IMR-90 (cell line): ENCODE measurements around the gene XRCC4. TPM values are rescaled to one million over a fixed set of nuclear protein-coding genes. Genes with fewer than 3 reads are reported as not detected.

Source experiments
- ATAC-seq: fragments of 200-7000 bp; cut with Tn5 transposase; 2 replicates; pipeline ENCODE4 v1.9.1; 2020; ENCODE audit warnings: low read depth, mild to moderate bottlenecking, moderate library complexity
- BruUV-seq: library from RNA; stranded (reverse); fragments of 400-500 nt; replicated peaks from 2 replicates; lab custom pipeline; 2021; lab: Mats Ljungman, UMichigan
- CTCF ChIA-PET: fragments of 300-600 bp; formaldehyde crosslinking; extraction: SDS; loops from one replicate; lab custom pipeline; 2021; ENCODE audit warnings: antibody characterized with exemption; lab: Yijun Ruan, JAX
- POLR2A ChIA-PET: fragments of 300-600 bp; sonication (Branson Sonifier 250); formaldehyde crosslinking; loops from one replicate; lab custom pipeline; 2022; ENCODE audit warnings: antibody characterized with exemption; ENCODE audit not compliant: unreplicated experiment; lab: Charles Lee
- DNase-seq: peaks from one replicate; pipeline ENCODE4 v3.0.0; 2013
- H2AFZ ChIP-seq: replicated peaks from 2 replicates; pipeline ENCODE3; 2013; ENCODE audit warnings: low read length, mild to moderate bottlenecking; ENCODE audit not compliant: poor library complexity
- H2AK5ac ChIP-seq: 2 replicates; pipeline ENCODE4 v1.6.1; 2013; ENCODE audit warnings: low read depth, low read length, inconsistent platforms
- H2AK9ac ChIP-seq: replicated peaks from 2 replicates; pipeline ENCODE3; 2013; ENCODE audit warnings: mild to moderate bottlenecking, low read depth, low read length, moderate library complexity; ENCODE audit not compliant: poor library complexity
- H2BK120ac ChIP-seq: 2 replicates; pipeline ENCODE4 v1.6.1; 2013; ENCODE audit warnings: low read depth, low read length, inconsistent platforms
- H2BK15ac ChIP-seq: 3 replicates; pipeline ENCODE4 v1.6.1; 2013; ENCODE audit warnings: low read depth, low read length, inconsistent platforms
- H2BK20ac ChIP-seq: 2 replicates; pipeline ENCODE4 v1.6.1; 2013; ENCODE audit warnings: low read depth, mild to moderate bottlenecking, inconsistent platforms, low read length, moderate library complexity
- H2BK5ac ChIP-seq: 2 replicates; pipeline ENCODE4 v1.6.1; 2013; ENCODE audit warnings: mild to moderate bottlenecking, low read depth, low read length, inconsistent platforms; ENCODE audit not compliant: poor library complexity, severe bottlenecking
- H3K14ac ChIP-seq: replicated peaks from 2 replicates; pipeline ENCODE4 v1.6.1; 2013; ENCODE audit warnings: low read depth, low read length, inconsistent platforms
- H3K18ac ChIP-seq: 2 replicates; pipeline ENCODE4 v1.6.1; 2013; ENCODE audit warnings: low read depth, low read length, control low read depth
- H3K23ac ChIP-seq: 2 replicates; pipeline ENCODE4 v1.6.1; 2013; ENCODE audit warnings: low read depth, low read length, inconsistent platforms
- H3K27ac ChIP-seq: 2 replicates; pipeline ENCODE4 v1.5.1; 2013; ENCODE audit warnings: mild to moderate bottlenecking, control low read depth, low read length; ENCODE audit not compliant: insufficient read depth
- H3K27me3 ChIP-seq: 2 replicates; pipeline ENCODE4 v1.6.1; 2013; ENCODE audit warnings: low read length; ENCODE audit not compliant: control insufficient read depth, insufficient read depth
- H3K36me3 ChIP-seq: 2 replicates; pipeline ENCODE4 v1.6.1; 2013; ENCODE audit warnings: low read length, mixed read lengths; ENCODE audit not compliant: control insufficient read depth, insufficient read depth
- H3K4ac ChIP-seq: 2 replicates; pipeline ENCODE4 v1.6.1; 2013; ENCODE audit warnings: low read depth, low read length, inconsistent platforms
- H3K4me1 ChIP-seq: 2 replicates; pipeline ENCODE4 v1.6.1; 2013; ENCODE audit warnings: low read length, mixed read lengths; ENCODE audit not compliant: control insufficient read depth, insufficient read depth
- H3K4me2 ChIP-seq: 2 replicates; pipeline ENCODE4 v1.6.1; 2013; ENCODE audit warnings: low read depth, mild to moderate bottlenecking, control low read depth, low read length, moderate library complexity
- H3K4me3 ChIP-seq: 2 replicates; pipeline ENCODE4 v1.5.1; 2013; ENCODE audit warnings: low read depth, mild to moderate bottlenecking, control low read depth, low read length, moderate library complexity; ENCODE audit not compliant: insufficient read depth
- H3K56ac ChIP-seq: 2 replicates; pipeline ENCODE4 v1.6.1; 2013; ENCODE audit warnings: low read length, inconsistent platforms; ENCODE audit not compliant: insufficient read depth; ENCODE audit errors: extremely low read depth
- H3K79me1 ChIP-seq, 2 experiments: 2 replicates each; pipeline ENCODE4 v1.6.1; 2013; ENCODE audit warnings: low read length in 2 of 2, inconsistent platforms in 1 of 2, low read depth in 1 of 2
- H3K9ac ChIP-seq: 2 replicates; pipeline ENCODE4 v1.6.1; 2013; ENCODE audit warnings: low read depth, low read length, control low read depth
- H3K9me1 ChIP-seq: 2 replicates; pipeline ENCODE4 v1.6.1; 2013; ENCODE audit warnings: low read length, inconsistent platforms; ENCODE audit not compliant: insufficient read depth
- H3K9me3 ChIP-seq: 2 replicates; pipeline ENCODE4 v1.6.1; 2013; ENCODE audit warnings: low read length; ENCODE audit not compliant: control insufficient read depth, insufficient read depth
- H4K20me1 ChIP-seq: 2 replicates; pipeline ENCODE4 v1.6.1; 2013; ENCODE audit warnings: low read length, inconsistent platforms; ENCODE audit not compliant: insufficient read depth
- H4K5ac ChIP-seq: 2 replicates; pipeline ENCODE4 v1.6.1; 2013; ENCODE audit warnings: mild to moderate bottlenecking, low read depth, low read length, control low read depth
- H4K8ac ChIP-seq, 2 experiments: 2 replicates each; pipeline ENCODE4 v1.6.1; 2013; ENCODE audit warnings: low read depth in 2 of 2, low read length in 2 of 2, control low read depth in 1 of 2, inconsistent platforms in 1 of 2
- H4K91ac ChIP-seq: 2 replicates; pipeline ENCODE4 v1.6.1; 2013; ENCODE audit warnings: low read depth, low read length, inconsistent platforms; ENCODE audit not compliant: insufficient read depth
- BHLHE40 ChIP-seq: fragments of 150-350 bp; IDR thresholded peaks from 2 replicates; pipeline ENCODE4 v1.6.1; 2016; ENCODE audit warnings: mild to moderate bottlenecking, low read depth, low read length
- CEBPB ChIP-seq: IDR thresholded peaks from 2 replicates; pipeline ENCODE4 v1.6.1; 2012; ENCODE audit warnings: low read depth, low read length, improper control_type of control experiment
- CHD1 ChIP-seq: IDR thresholded peaks from 2 replicates; pipeline ENCODE4 v1.6.1; 2012; ENCODE audit warnings: low read depth, low read length, improper control_type of control experiment
- FOS ChIP-seq: fragments of 150-350 bp; IDR thresholded peaks from 2 replicates; pipeline ENCODE4 v1.6.1; 2016; ENCODE audit warnings: low read depth, low read length
- MAFK ChIP-seq: IDR thresholded peaks from 2 replicates; pipeline ENCODE4 v1.6.1; 2012; ENCODE audit warnings: low read depth, low read length, improper control_type of control experiment
- MAZ ChIP-seq: IDR thresholded peaks from 2 replicates; pipeline ENCODE4 v1.6.1; 2012; ENCODE audit warnings: low read depth, mild to moderate bottlenecking, low read length, improper control_type of control experiment, moderate library complexity, borderline replicate concordance
- MXI1 ChIP-seq: IDR thresholded peaks from 2 replicates; pipeline ENCODE4 v1.6.1; 2012; ENCODE audit warnings: low read depth, mild to moderate bottlenecking, low read length, moderate library complexity, borderline replicate concordance
- NFE2L2 ChIP-seq: fragments of 150-350 bp; IDR thresholded peaks from 2 replicates; pipeline ENCODE4 v1.6.1; 2016; ENCODE audit warnings: low read depth, mild to moderate bottlenecking, low read length
- POLR2A ChIP-seq: IDR thresholded peaks from 2 replicates; pipeline ENCODE4 v1.6.1; 2012; ENCODE audit warnings: mild to moderate bottlenecking, low read depth, low read length
- RAD21 ChIP-seq: IDR thresholded peaks from 2 replicates; pipeline ENCODE4 v1.6.1; 2012; ENCODE audit warnings: low read length, improper control_type of control experiment
- RCOR1 ChIP-seq: IDR thresholded peaks from 2 replicates; pipeline ENCODE4 v1.6.1; 2012; ENCODE audit warnings: mild to moderate bottlenecking, low read length, improper control_type of control experiment; ENCODE audit not compliant: insufficient replicate concordance
- RFX5 ChIP-seq: IDR thresholded peaks from 2 replicates; pipeline ENCODE4 v1.8.0; 2012; ENCODE audit warnings: low read depth, mild to moderate bottlenecking, low read length, moderate library complexity
- SMC3 ChIP-seq: fragments of 150-350 bp; IDR thresholded peaks from 2 replicates; pipeline ENCODE4 v1.6.1; 2016; ENCODE audit warnings: low read depth, mild to moderate bottlenecking, antibody characterized with exemption, low read length, moderate library complexity
- USF2 ChIP-seq: fragments of 150-350 bp; IDR thresholded peaks from 2 replicates; pipeline ENCODE4 v1.6.1; 2017; ENCODE audit warnings: mild to moderate bottlenecking, antibody characterized with exemption, low read length, low read depth
- dilution Hi-C: fragments of 300-500 bp; cut with HindIII; formaldehyde crosslinking; loops from one replicate; pipeline ENCODE4 v1.14.3; 2018; ENCODE audit warnings: low sequenced_read_pairs; ENCODE audit not compliant: unreplicated experiment
- in situ Hi-C: fragments of 300-500 bp; cut with MboI; formaldehyde crosslinking; loops from 3 replicates; pipeline ENCODE4 v1.14.3; 2019; ENCODE audit warnings: low sequenced_read_pairs, inconsistent platforms, mixed read lengths
- intact Hi-C: fragments of 100-400 bp; cut with micrococcal nuclease; formaldehyde crosslinking; loops from 2 replicates; pipeline ENCODE4 v1.10.0; 2022
- polyA plus RNA-seq, 3 experiments: library from polyadenylated mRNA; depleted of rRNA; stranded (reverse); fragments of >200 nt; gene quantifications; 2 replicates each; pipeline ENCODE4 v1.2.3, GENCODE V29; 2012; ENCODE audit warnings: low replicate concordance in 1 of 3
- total RNA-seq: library from RNA; depleted of rRNA; stranded (reverse); fragments of >200 nt; gene quantifications from 2 replicates; pipeline ENCODE4 v1.2.3, GENCODE V29; 2012
- TF ChIP-seq, protein P1 (sequence below): conservative IDR thresholded peaks from 2 replicates; pipeline ENCODE4 v1.5.1; 2012; ENCODE audit warnings: mild to moderate bottlenecking, low read depth, low read length, improper control_type of control experiment
- TF ChIP-seq, protein P2 (sequence below): fragments of 150-350 bp; IDR thresholded peaks from 2 replicates; pipeline ENCODE4 v1.6.1; 2016; ENCODE audit warnings: low read depth, mild to moderate bottlenecking, low read length, moderate library complexity, borderline replicate concordance

Gene XRCC4
- total and polyA plus RNA-seq, 2 of the 4 experiments (the other 2 are of a cell fraction), result 3.5 to 4.7 TPM

DNA sequence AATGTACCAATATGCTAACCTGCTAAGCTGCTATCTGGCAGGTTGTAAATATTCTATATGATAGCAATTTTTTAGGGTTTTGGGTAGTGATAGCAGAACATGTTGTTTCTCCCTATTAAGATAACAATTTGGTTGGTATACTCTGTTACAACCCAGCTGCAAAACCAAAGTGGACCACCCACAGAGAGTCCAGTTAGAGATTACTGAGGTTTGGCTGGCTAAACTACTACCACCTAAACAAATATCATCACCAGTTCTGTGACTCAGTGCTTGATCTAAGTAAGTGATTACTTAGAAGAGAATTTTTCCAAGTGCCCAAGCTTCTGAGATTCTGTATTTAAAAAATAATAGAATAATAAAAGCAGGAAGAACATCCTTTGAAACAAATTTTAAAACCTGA lies 72.3 kb downstream of the XRCC4 start:
- Histone ChIP-seq H2BK20ac (no peak overlapping the region), H3K4me2 (no peak overlapping the region), H3K23ac (no peak overlapping the region), H3K4me1 (no peaks in the 10 kb centered on the region; the same call in 1 of the 2 replicates), H4K91ac (no peak overlapping the region), H2BK5ac (no peak overlapping the region), H4K8ac (no peak overlapping the region), H3K27ac (no peak overlapping the region), H2AK9ac (no peak overlapping the region), H2AFZ (no peak overlapping the region), H3K9me1 (no peaks in the 10 kb centered on the region), H3K79me1 (no peaks in the 10 kb centered on the region), H3K56ac (no peak overlapping the region), H3K4ac (no peak overlapping the region), H2AK5ac (no peak overlapping the region), H4K5ac (no peak overlapping the region), H3K4me3 (no peak overlapping the region), H2BK120ac (no peak overlapping the region), H3K36me3 (no peaks in the 10 kb centered on the region), H3K18ac (no peak overlapping the region), H3K27me3 (no peaks in the 10 kb centered on the region), H4K20me1 (no peaks in the 10 kb centered on the region), H2BK15ac (no peak overlapping the region), H3K14ac (no peak overlapping the region), H3K9ac (no peak overlapping the region), H3K9me3 (no peaks in the 10 kb centered on the region)
- ChIA-PET POLR2A (no interaction called here), CTCF (no interaction called here)
- BruUV-seq, result no TSS peak
- ATAC-seq (no peak), DNase-seq (peak; percentile 76)
- dilution Hi-C loops, result no loop called here
- in situ Hi-C loops, result no loop called here
- intact Hi-C loops, result no loop called here
- TF ChIP-seq RCOR1 (no peak), RFX5 (no peak), BHLHE40 (no peak), SMC3 (no peak), FOS (no peak), RAD21 (no peak), CHD1 (no peak), MAZ (no peak), USF2 (no peak), NFE2L2 (no peak), CEBPB (no peak), MAFK (no peak), POLR2A (no peak), MXI1 (no peak)
- TF ChIP-seq, protein P1, sequence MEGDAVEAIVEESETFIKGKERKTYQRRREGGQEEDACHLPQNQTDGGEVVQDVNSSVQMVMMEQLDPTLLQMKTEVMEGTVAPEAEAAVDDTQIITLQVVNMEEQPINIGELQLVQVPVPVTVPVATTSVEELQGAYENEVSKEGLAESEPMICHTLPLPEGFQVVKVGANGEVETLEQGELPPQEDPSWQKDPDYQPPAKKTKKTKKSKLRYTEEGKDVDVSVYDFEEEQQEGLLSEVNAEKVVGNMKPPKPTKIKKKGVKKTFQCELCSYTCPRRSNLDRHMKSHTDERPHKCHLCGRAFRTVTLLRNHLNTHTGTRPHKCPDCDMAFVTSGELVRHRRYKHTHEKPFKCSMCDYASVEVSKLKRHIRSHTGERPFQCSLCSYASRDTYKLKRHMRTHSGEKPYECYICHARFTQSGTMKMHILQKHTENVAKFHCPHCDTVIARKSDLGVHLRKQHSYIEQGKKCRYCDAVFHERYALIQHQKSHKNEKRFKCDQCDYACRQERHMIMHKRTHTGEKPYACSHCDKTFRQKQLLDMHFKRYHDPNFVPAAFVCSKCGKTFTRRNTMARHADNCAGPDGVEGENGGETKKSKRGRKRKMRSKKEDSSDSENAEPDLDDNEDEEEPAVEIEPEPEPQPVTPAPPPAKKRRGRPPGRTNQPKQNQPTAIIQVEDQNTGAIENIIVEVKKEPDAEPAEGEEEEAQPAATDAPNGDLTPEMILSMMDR, result no peak
- TF ChIP-seq, protein P2, sequence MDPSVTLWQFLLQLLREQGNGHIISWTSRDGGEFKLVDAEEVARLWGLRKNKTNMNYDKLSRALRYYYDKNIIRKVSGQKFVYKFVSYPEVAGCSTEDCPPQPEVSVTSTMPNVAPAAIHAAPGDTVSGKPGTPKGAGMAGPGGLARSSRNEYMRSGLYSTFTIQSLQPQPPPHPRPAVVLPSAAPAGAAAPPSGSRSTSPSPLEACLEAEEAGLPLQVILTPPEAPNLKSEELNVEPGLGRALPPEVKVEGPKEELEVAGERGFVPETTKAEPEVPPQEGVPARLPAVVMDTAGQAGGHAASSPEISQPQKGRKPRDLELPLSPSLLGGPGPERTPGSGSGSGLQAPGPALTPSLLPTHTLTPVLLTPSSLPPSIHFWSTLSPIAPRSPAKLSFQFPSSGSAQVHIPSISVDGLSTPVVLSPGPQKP, result no peak
